SK-N-MC (cell line): ENCODE measurements around the gene DTYMK.

Experiments used
- EZH2 ChIP-seq: fragments of 200-600 bp; sonication (generic); IDR thresholded peaks from one replicate; pipeline ENCODE4 v1.6.1; 2017; ENCODE audit warnings: antibody characterized with exemption
- POLR2AphosphoS5 ChIP-seq: IDR thresholded peaks from 2 replicates; pipeline ENCODE4 v1.6.1; 2012; ENCODE audit warnings: mild to moderate bottlenecking, low read depth, low read length, borderline replicate concordance

- TF ChIP-seq EZH2 (no peak), POLR2AphosphoS5 (no peak)
Measured at GRCh38 chr2:241670333-241671110, 16.1 kb downstream of the DTYMK start.
